Liver (tissue), 9 donors: ENCODE data around the gene ERVW-1. TPM values are rescaled to one million over a fixed set of nuclear protein-coding genes. Genes with fewer than 3 reads are reported as not detected.
"Not testable (repeated sequence)": the region's sequence is repeated elsewhere in the genome, so short reads cannot be mapped to it uniquely, and the experiment has no call there.

Experiments used
- DNase-seq: peaks from one replicate; pipeline ENCODE4 v3.0.0-alpha.2; 2017; ENCODE audit warnings: low spot score
- H3K27ac ChIP-seq, 2 donors: one replicate each; pipeline ENCODE4 v1.7.0; 2013; ENCODE audit warnings: inconsistent platforms in 2 of 2, low read length in 2 of 2, control low read depth in 1 of 2, low read depth in 1 of 2, mild to moderate bottlenecking in 1 of 2
- H3K27me3 ChIP-seq, 4 donors: one replicate each; pipeline versions ENCODE4 v1.6.1 to v1.7.0; 2013; ENCODE audit warnings: low read length in 3 of 4, inconsistent platforms in 1 of 4, mild to moderate bottlenecking in 1 of 4, moderate library complexity in 1 of 4; ENCODE audit not compliant: control insufficient read depth in 4 of 4, insufficient read depth in 4 of 4
- H3K36me3 ChIP-seq, 4 donors: one replicate each; pipeline versions ENCODE4 v1.6.1 to v1.7.0; 2013; ENCODE audit warnings: low read length in 3 of 4, mild to moderate bottlenecking in 3 of 4, low read depth in 1 of 4, moderate library complexity in 1 of 4; ENCODE audit not compliant: control insufficient read depth in 4 of 4, insufficient read depth in 3 of 4
- H3K4me1 ChIP-seq, 4 donors: one replicate each; pipeline versions ENCODE4 v1.6.1 to v1.7.0; 2013; ENCODE audit warnings: low read length in 3 of 4, mild to moderate bottlenecking in 3 of 4, moderate library complexity in 1 of 4; ENCODE audit not compliant: control insufficient read depth in 4 of 4, insufficient read depth in 4 of 4
- H3K4me3 ChIP-seq, 3 donors: one replicate each; pipeline versions ENCODE4 v1.6.1 to v1.7.0; 2013; ENCODE audit warnings: low read length in 3 of 3, control low read depth in 1 of 3, low read depth in 1 of 3, mild to moderate bottlenecking in 1 of 3
- H3K9ac ChIP-seq, 2 donors: one replicate each; pipeline ENCODE4 v1.7.0; 2013; ENCODE audit warnings: low read length in 2 of 2, mild to moderate bottlenecking in 2 of 2, moderate library complexity in 2 of 2, control low read depth in 1 of 2, low read depth in 1 of 2
- H3K9me3 ChIP-seq, 4 donors: one replicate each; pipeline versions ENCODE4 v1.6.1 to v1.7.0; 2013; ENCODE audit warnings: low read length in 3 of 4; ENCODE audit not compliant: control insufficient read depth in 4 of 4
- EGR1 ChIP-seq, 2 donors: IDR thresholded peaks; 2 replicates each; pipeline ENCODE4 v1.6.1; 2016 to 2018; ENCODE audit warnings: antibody characterized with exemption in 2 of 2, low read depth in 2 of 2
- FOXA1 ChIP-seq: IDR thresholded peaks from 2 replicates; pipeline ENCODE4 v1.6.1; 2016; ENCODE audit warnings: antibody characterized with exemption
- FOXA2 ChIP-seq: IDR thresholded peaks from 2 replicates; pipeline ENCODE4 v1.6.1; 2016; ENCODE audit warnings: antibody characterized with exemption
- GABPA ChIP-seq, 2 donors: IDR thresholded peaks in 1 of 2; conservative IDR thresholded peaks in 1 of 2; 2 replicates each; pipeline ENCODE4 v1.6.1; 2016; ENCODE audit warnings: antibody characterized with exemption in 2 of 2, mild to moderate bottlenecking in 1 of 2, moderate library complexity in 1 of 2
- HNF4A ChIP-seq, 2 donors: conservative IDR thresholded peaks; 2 replicates each; pipeline ENCODE4 v1.6.1; 2016; ENCODE audit warnings: antibody characterized with exemption in 2 of 2, mild to moderate bottlenecking in 2 of 2
- HNF4G ChIP-seq: IDR thresholded peaks from 2 replicates; pipeline ENCODE4 v1.6.1; 2016; ENCODE audit warnings: antibody characterized with exemption
- JUND ChIP-seq, 2 donors: IDR thresholded peaks; 2 replicates each; pipeline ENCODE4 v1.6.1; 2016; ENCODE audit warnings: antibody characterized with exemption in 2 of 2
- NR2F2 ChIP-seq: IDR thresholded peaks from 2 replicates; pipeline ENCODE4 v1.6.1; 2016; ENCODE audit warnings: antibody characterized with exemption
- RAD21 ChIP-seq, 2 donors: IDR thresholded peaks; 2 replicates each; pipeline ENCODE4 v1.6.1; 2016; ENCODE audit warnings: antibody characterized with exemption in 2 of 2, mild to moderate bottlenecking in 2 of 2
- RXRA ChIP-seq, 2 donors: IDR thresholded peaks; 2 replicates each; pipeline ENCODE4 v1.6.1; 2017 to 2018; ENCODE audit warnings: antibody characterized with exemption in 2 of 2, mild to moderate bottlenecking in 1 of 2
- SP1 ChIP-seq: IDR thresholded peaks from 2 replicates; pipeline ENCODE4 v1.6.1; 2018; ENCODE audit warnings: antibody characterized with exemption, mild to moderate bottlenecking
- TAF1 ChIP-seq: conservative IDR thresholded peaks from 2 replicates; pipeline ENCODE4 v1.6.1; 2016; ENCODE audit warnings: antibody characterized with exemption, mild to moderate bottlenecking
- YY1 ChIP-seq: IDR thresholded peaks from 2 replicates; pipeline ENCODE4 v1.6.1; 2016; ENCODE audit warnings: antibody characterized with exemption, mild to moderate bottlenecking
- ZBTB33 ChIP-seq: IDR thresholded peaks from 2 replicates; pipeline ENCODE4 v1.6.1; 2016; ENCODE audit warnings: antibody characterized with exemption
- WGBS: extraction: QIAGEN DNeasy Blood & Tissue Kit; methylation state at CpG from one replicate; pipeline ENCODE4 v1.1.7; 2013; 5-methylcytosine and 5-hydroxymethylcytosine counted together
- polyA plus RNA-seq, 2 donors: library from polyadenylated mRNA; stranded (reverse) in 1 of 2; unstranded in 1 of 2; fragments of 200-250 nt in 1 of 2; fragments of >200 nt in 1 of 2; fragmentation: Nextera tagmentation in 1 of 2; extraction: Ambion mirVana in 1 of 2; gene quantifications; one replicate each; pipeline versions ENCODE4 v1.2.1 to v1.2.3, GENCODE V29; 2013 to 2015
- total RNA-seq, 2 donors: library from RNA; depleted of rRNA; stranded (reverse); fragments of >200 nt; gene quantifications; one replicate each; pipeline ENCODE4 v1.2.3, GENCODE V29; 2014
- TF ChIP-seq, protein P1 (sequence below): IDR thresholded peaks from 2 replicates; pipeline ENCODE4 v1.6.1; 2016; ENCODE audit warnings: antibody characterized with exemption
- donor health status: healthy.
- donor health status: healthy.
- donor health status: healthy.
- donor health status: healthy.
- donor health status: healthy.

The ERVW-1 gene
- total and polyA plus RNA-seq, 4 donors, result 0.19 TPM; not detected in 3

DNA sequence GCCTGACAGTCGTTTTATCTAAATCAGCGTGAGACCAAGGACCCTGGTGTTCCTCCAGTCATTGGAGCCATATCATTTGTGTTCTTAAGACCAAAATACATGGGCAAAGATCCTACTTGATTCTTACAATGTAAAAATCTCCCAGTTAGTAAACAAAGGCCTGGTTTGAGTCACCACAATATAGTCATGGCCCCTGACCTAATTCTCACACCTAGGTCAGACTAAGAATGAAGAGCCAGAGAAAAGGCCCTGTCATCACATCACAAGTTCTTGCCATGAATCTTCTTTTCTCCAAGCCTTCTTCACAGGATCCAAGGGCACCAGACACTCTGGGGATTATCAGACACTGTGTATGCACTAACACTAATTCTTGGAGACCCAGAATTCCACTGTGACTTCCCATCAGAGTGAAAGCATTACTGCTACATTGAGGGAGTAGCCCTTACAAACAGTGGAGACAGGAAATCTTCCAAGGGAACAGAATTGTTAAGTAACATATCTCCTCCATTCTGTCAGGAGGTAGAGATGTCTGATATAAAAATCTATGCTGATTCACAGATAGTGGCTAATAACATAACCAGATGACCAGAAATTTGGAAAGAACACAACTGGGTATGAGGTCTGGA is 7.6 kb upstream of the ERVW-1 start:
- 93% methylated on average over 2 of the region's 2 CpGs for WGBS
- no peak overlapping the region for H3K9ac ChIP-seq
- no peak for DNase-seq

GRCh38 chr7:92484226-92484625 is 6.5 kb upstream of the ERVW-1 start:
- WGBS, result 94% methylated on average over 6 of the region's 6 CpGs
- not testable (repeated sequence) for H3K27me3 ChIP-seq, H3K9me3 ChIP-seq, H3K4me3 ChIP-seq, H3K9ac ChIP-seq, DNase-seq, H3K4me1 ChIP-seq, H3K27ac ChIP-seq
- peaks cover 4 to 18% (median 15%) of the 10 kb centered on the region in 4 donors for H3K36me3 ChIP-seq

More for the DNA sequence above, 7.6 kb upstream of the ERVW-1 start:
- Histone ChIP-seq H3K27ac (no peak overlapping the region), H3K9me3 (no peaks in the 10 kb centered on the region), H3K27me3 (no peaks in the 10 kb centered on the region), H3K4me3 (no peak overlapping the region), H3K4me1 (no peaks in the 10 kb centered on the region), H3K36me3 (peaks cover 4 to 21% (median 19%) of the 10 kb centered on the region in 4 donors)
- TF ChIP-seq NR2F2, result no peak
- no peak for TF ChIP-seq FOXA2
- no peak for TF ChIP-seq RXRA (IDR thresholded peaks at IDR 0.05)
- no peak for TF ChIP-seq JUND (IDR thresholded peaks at IDR 0.05)
- no peak for TF ChIP-seq TAF1

GRCh38 chr7:92483624-92484023 is 5.9 kb upstream of the ERVW-1 start:
- H3K9me3 ChIP-seq, H3K27ac ChIP-seq, H3K9ac ChIP-seq, DNase-seq, H3K4me1 ChIP-seq, H3K4me3 ChIP-seq, H3K27me3 ChIP-seq: not testable (repeated sequence)
- WGBS, result 87% methylated on average over 6 of the region's 6 CpGs
- H3K36me3 ChIP-seq, result peaks cover 4 to 18% (median 13%) of the 10 kb centered on the region in 4 donors

GRCh38 chr7:92479146-92479545 is 1.4 kb upstream of the ERVW-1 start:
- not testable (repeated sequence) for H3K9ac ChIP-seq, H3K4me1 ChIP-seq, H3K9me3 ChIP-seq, H3K4me3 ChIP-seq, H3K36me3 ChIP-seq, H3K27ac ChIP-seq, DNase-seq, H3K27me3 ChIP-seq
- 95% methylated on average over 4 of the region's 4 CpGs for WGBS

- Histone ChIP-seq H3K4me3 (no peak overlapping the region), H3K27me3 (no peaks in the 10 kb centered on the region), H3K4me1 (no peaks in the 10 kb centered on the region), H3K9me3 (no peaks in the 10 kb centered on the region), H3K27ac (no peak overlapping the region), H3K9ac (no peak overlapping the region), H3K36me3 (peaks cover 0 to 2% (median 0%) of the 10 kb centered on the region in 4 donors)
- no peak for DNase-seq
- WGBS, result 96% methylated on average over 4 of the region's 4 CpGs
- TF ChIP-seq, protein P1, sequence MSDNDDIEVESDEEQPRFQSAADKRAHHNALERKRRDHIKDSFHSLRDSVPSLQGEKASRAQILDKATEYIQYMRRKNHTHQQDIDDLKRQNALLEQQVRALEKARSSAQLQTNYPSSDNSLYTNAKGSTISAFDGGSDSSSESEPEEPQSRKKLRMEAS, result no peak
- no peak for TF ChIP-seq RXRA (IDR thresholded peaks at IDR 0.05)
- TF ChIP-seq HNF4G, result no peak
- TF ChIP-seq FOXA2, result no peak
- no peak for TF ChIP-seq FOXA1
- TF ChIP-seq YY1, result no peak
- no peak for TF ChIP-seq SP1
- TF ChIP-seq HNF4A (conservative IDR thresholded peaks at IDR 0.05), result no peak
- TF ChIP-seq JUND (IDR thresholded peaks at IDR 0.05), result no peak
- no peak for TF ChIP-seq EGR1 (IDR thresholded peaks at IDR 0.05; ENCODE audit: low read depth in 2 of 2)
- TF ChIP-seq NR2F2, result no peak
- no peak for TF ChIP-seq ZBTB33
- TF ChIP-seq GABPA (IDR thresholded peaks at IDR 0.05 in 1 of 2, conservative IDR thresholded peaks at IDR 0.05 in 1 of 2), result no peak
- no peak for TF ChIP-seq RAD21 (IDR thresholded peaks at IDR 0.05)
These were observed 965 bp upstream of the ERVW-1 start for GRCh38 chr7:92478711-92479110.
